Dermis microvascular lymphatic vessel endothelial cell (primary cell): ENCODE measurements around the gene CBX2. TPM values are rescaled to one million over a fixed set of nuclear protein-coding genes. Genes with fewer than 3 reads are reported as not detected.

Experiments used
- DNase-seq, 2 donors: peaks; one replicate each; pipeline versions ENCODE4 v3.0.0 to v3.0.0-alpha.2; 2010; ENCODE audit warnings: low read depth in 2 of 2
- total RNA-seq: library from RNA; depleted of rRNA; stranded (reverse); fragments of >200 nt; gene quantifications from 2 replicates; pipeline ENCODE4 v1.2.1, GENCODE V29; 2014

Gene CBX2
- total RNA-seq, 1 donor from 2014 or later, result 5.3 TPM

GRCh38 chr17:79826204-79826680, 48.3 kb downstream of the CBX2 start:
- DNase-seq, result peak in 1 of 2 donors; percentile 42

GRCh38 chr17:79826841-79827578, 49.1 kb downstream of the CBX2 start:
- DNase-seq, result no peak

GRCh38 chr17:79829004-79829403, 51.1 kb downstream of the CBX2 start:
- DNase-seq, result peak in 1 of 2 donors; percentile 30

GRCh38 chr17:79829457-79829856, 51.5 kb downstream of the CBX2 start:
- no peak for DNase-seq

GRCh38 chr17:79830303-79830702, 52.4 kb downstream of the CBX2 start:
- no peak for DNase-seq

GRCh38 chr17:79830763-79831264, 52.9 kb downstream of the CBX2 start:
- DNase-seq, result no peak

- no peak for DNase-seq
Measured at GRCh38 chr17:79831265-79832217, 53.6 kb downstream of the CBX2 start.

- DNase-seq, result no peak
Measured at GRCh38 chr17:79832218-79833109, 54.5 kb downstream of the CBX2 start.

GRCh38 chr17:79833110-79833450, 55.1 kb downstream of the CBX2 start:
- no peak for DNase-seq

- no peak for DNase-seq
Measured at GRCh38 chr17:79833744-79834564, 56.0 kb downstream of the CBX2 start.

- DNase-seq, result peak in 1 of 2 donors; percentile 35
Measured at GRCh38 chr17:79834565-79835469, 56.9 kb downstream of the CBX2 start.

- no peak for DNase-seq
Measured at GRCh38 chr17:79835470-79835899, 57.5 kb downstream of the CBX2 start.

- DNase-seq, result no peak
Measured at GRCh38 chr17:79835953-79836509, 58.1 kb downstream of the CBX2 start.

GRCh38 chr17:79836510-79836971, 58.6 kb downstream of the CBX2 start:
- DNase-seq, result no peak

GRCh38 chr17:79836972-79837887, 59.3 kb downstream of the CBX2 start:
- DNase-seq, result peak; percentile 34 to 63
